ENCODE results near the gene C1QTNF9. TPM values are rescaled to one million over a fixed set of nuclear protein-coding genes. Genes with fewer than 3 reads are reported as not detected.
"Not testable (repeated sequence)": the region's sequence is repeated elsewhere in the genome, so short reads cannot be mapped to it uniquely, and the experiment has no call there.

C1QTNF9 gene
- total RNA-seq, 1 donor from 2014 or later, result 0.83 TPM

GRCh38 chr13:24313439-24313838 is 4.1 kb downstream of the C1QTNF9 start:
- DNase-seq (ENCODE audit: low spot score), result no peak
- intact Hi-C loops (cut with DNase I), result no loop called here

DNA sequence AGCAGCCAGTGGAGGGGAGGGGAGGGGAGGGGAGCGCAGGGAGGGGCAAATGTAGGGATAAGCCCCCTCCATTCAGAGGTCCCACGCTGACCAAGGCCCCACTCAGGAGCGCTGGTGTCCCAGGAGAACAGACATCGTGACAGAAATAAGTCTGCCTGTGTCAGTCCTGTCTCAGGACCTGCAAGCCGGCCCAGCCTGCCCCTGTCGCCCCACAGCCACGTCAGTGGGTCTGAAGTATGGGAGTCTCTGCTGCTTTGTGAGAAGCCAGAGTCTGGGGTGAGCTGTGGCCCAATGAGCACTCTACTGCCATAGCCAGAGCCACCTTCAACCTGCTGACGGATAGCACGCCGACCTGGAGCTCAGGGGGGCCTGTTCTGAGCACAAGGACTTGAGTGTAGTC is 8.5 kb downstream of the C1QTNF9 start:
- intact Hi-C loops (cut with DNase I), result not testable (repeated sequence)

DNA sequence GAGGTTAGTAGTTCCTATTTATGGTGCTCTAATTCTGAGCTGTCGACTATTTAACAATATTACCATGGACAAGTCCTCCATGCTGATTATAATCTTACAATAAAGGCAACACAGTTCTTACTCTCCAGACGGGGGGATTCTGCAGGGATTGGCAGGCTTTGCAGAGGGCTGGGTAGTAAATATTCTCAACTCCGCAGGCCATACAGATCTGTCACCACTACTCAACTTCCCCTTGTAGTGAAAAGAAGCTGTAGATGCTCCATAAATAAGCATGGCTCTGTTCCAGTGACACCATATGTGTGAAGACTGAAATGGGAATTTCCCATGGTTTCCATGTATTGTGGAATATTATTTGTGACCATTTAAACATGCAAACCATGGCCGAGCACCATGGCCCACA is 9.5 kb downstream of the C1QTNF9 start:
- intact Hi-C loops (cut with DNase I); DNase-seq (ENCODE audit: low spot score): not testable (repeated sequence)

More for the DNA sequence above, 8.5 kb downstream of the C1QTNF9 start:
- DNase-seq (ENCODE audit: low spot score), result not testable (repeated sequence)

GRCh38 chr13:24319641-24320040 is 10.3 kb downstream of the C1QTNF9 start:
- DNase-seq (ENCODE audit: low spot score); intact Hi-C loops (cut with DNase I): not testable (repeated sequence)

DNA sequence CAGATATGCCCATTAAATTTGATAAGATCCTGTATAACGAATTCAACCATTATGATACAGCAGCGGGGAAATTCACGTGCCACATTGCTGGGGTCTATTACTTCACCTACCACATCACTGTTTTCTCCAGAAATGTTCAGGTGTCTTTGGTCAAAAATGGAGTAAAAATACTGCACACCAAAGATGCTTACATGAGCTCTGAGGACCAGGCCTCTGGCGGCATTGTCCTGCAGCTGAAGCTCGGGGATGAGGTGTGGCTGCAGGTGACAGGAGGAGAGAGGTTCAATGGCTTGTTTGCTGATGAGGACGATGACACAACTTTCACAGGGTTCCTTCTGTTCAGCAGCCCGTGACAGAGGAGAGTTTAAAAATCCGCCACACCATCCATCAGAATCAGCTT is 12.0 kb downstream of the C1QTNF9 start:
- DNase-seq (ENCODE audit: low spot score); intact Hi-C loops (cut with DNase I): not testable (repeated sequence)

GRCh38 chr13:24322470-24322869 is 13.1 kb downstream of the C1QTNF9 start:
- intact Hi-C loops (cut with DNase I); DNase-seq (ENCODE audit: low spot score): not testable (repeated sequence)

DNA sequence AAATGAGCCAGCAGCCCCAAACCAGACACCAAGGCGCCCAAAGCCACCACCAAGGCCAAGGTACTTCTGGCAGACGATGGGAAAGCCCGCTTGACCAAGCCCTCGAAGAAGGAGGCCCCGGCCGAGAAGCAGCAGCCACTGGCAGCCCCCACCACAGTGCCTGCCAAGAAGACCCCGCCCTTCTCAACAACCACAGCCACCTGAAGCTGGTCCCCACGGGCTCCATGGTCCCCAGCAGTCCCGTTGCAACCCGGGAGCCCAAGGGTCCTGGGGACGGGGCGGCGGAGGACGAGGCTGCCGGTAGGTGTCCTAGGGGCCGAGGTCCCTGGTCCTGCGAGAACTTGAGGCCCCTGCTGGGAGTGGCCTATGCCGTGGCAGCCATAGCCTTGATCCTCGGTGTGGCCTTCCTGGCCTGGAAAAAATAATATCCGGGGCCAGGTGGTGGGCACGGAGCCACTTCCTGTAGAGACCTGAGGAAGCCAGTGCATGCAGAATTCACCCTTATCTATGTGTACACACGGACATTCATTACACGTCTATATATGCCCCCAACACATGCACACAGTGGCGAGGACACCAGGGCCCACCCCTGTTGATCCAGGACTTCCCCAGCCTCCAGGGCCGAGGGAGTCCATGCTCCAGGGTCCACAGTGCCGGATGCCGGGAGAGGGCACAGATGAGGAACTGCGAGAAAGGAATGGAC is 13.8 kb downstream of the C1QTNF9 start:
- intact Hi-C loops (cut with DNase I), result no loop called here

DNA sequence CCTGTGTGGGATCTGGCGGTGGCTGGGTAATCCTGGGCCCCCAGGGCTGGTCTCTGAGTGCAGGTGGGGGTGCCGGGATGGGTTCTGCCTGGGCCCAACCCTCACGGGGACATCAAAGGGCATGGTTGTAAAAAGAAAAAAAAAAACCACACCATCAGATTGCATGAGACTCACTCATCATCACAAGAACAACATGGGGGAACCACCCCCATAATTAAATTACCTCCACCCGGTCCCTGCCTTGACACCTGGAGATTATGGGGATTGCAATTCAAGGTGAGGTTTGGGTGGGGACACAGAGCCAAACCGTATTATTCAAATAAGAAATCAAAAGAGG is 14.3 kb downstream of the C1QTNF9 start:
- no peak for DNase-seq (ENCODE audit: low spot score)
- intact Hi-C loops (cut with DNase I), result no loop called here

More for the DNA sequence above, 13.8 kb downstream of the C1QTNF9 start:
- no peak for DNase-seq (ENCODE audit: low spot score)

DNA sequence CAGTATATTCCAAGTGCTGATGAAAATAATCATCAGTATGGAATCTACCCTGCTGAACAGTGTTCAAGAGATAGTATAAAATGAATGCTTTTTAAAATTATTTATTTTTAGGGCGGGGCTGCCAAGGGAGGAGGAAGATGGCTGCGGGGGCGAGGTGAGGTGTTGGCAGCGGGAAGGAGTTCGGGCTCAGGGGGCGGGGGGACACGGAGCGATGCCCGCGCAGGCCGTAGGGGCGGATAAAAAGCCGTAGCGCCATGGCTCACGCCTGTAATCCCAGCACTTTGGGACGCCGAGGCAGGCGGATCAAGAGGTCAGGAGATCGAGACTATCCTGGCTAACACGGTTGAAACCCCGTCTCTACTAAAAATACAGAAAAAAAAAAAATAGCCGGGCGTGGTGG is 18.2 kb downstream of the C1QTNF9 start:
- intact Hi-C loops (cut with DNase I); DNase-seq (ENCODE audit: low spot score): not testable (repeated sequence)

DNA sequence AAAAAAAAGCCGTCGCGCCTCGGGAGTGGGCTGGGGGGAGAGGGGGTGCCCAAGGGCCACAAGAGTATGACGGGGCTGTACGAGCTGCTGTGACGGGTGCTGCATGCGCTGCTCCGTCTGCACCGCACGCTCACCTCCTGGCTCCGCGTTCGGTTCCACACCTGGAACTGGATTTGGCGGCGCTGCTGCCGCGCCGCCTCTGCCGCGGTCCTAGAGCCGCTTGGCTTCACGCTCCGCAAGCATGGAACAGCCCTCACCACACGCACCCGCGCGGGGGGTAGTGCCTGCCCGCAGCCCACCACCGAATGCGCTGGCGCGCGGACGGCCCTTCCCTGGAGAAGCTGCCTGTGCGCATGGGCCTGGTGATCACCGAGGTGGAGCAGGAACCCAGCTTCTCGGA is 18.8 kb downstream of the C1QTNF9 start:
- DNase-seq (ENCODE audit: low spot score), result no peak
- intact Hi-C loops (cut with DNase I), result no loop called here

DNA sequence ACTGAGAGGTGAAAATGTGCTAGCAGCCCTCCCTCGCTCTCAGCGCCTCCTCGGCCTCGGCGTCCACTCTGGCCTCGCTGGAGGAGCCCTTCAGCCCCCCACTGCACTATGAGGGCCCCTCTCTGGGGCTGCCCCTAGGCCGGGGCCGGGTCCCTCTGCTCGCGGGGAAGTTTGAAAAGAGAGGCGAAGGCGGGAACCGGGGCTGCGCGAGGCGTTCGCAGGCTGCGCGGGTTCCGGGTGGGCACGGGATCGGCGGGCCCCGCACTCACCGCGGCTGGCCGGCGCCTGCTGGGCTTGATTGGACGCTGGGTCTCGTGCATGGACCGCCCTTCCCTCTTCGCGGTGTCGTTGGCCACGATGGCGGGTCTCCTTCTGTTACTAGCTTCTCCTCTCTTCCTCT is 29.3 kb downstream of the C1QTNF9 start:
- intact Hi-C loops (cut with DNase I), result no loop called here
- DNase-seq (ENCODE audit: low spot score), result no peak

DNA sequence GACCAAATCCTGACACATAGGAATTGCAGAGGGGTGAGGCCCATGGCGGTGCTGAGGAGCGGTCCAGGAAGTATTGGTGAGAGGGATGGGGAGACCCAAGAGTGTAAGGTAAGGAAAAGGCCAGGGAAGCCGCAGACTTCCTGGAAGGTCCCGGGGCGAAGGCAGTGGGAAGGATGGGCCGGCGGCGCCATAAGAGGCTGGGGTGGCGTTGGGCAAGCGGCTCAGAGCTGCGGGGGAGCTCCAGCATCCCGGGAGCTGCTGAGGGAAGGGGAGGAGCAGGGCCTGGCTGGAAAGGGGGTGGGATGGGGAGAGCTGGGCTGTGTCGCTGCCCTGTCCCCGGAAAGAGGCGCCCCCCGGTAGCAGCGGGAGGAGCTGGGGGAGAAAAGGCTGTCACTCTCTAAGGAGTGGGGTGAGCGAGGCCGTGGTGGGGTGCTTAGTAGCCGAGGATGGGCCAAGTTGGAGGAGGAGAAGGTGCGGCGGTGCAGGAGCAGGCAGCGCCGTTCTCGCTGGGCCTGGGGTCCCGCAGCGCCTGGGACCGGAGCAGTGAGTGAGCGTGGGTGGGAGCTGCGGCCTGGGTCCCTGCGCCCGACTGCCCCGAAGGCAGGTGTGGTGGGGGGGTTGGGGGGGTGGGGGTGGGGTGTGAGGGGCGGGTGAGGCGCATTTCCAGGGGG is 30.7 kb downstream of the C1QTNF9 start:
- intact Hi-C loops (cut with DNase I), result no loop called here
- DNase-seq (ENCODE audit: low spot score), result no peak

DNA sequence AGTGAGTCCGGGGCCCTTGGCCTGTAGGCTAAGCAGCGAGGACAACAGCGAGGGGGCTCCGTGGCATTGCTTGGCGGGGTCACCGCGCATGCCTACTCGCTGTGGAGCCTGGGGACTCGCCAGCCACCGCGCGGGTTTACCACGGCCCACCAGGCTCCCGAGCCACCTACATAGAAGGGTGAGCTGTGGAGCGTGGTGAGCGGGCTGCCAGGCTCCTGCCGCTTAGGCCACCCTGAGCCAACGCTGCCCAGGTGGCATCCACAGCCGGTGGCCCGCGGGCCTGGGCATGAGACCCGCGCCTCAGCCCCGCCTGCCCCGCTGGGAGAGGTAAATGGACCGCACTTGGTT is 31.2 kb downstream of the C1QTNF9 start:
- intact Hi-C loops (cut with DNase I), result no loop called here
- DNase-seq (ENCODE audit: low spot score), result no peak

DNA sequence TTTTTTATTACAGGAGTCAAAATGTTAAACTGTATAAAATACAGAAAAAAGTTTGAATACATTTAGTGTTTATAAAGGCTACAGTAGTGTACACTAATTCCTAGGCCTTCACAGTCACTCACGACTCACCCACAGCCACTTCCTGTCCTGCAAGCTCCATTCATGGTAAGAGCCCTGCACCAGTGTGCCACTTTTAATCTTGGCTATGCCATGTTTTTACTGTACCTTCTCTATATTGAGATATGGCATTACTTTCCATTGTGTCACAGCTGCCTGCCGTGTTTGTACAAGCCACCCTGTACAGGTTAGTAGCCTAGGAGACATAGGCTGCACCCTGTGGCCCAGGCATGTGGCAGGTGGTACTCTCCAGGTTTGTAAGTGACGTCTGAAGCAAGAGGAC is 32.1 kb downstream of the C1QTNF9 start:
- no peak for DNase-seq (ENCODE audit: low spot score)
- intact Hi-C loops (cut with DNase I), result no loop called here

- intact Hi-C loops (cut with DNase I), result no loop called here
- no peak for DNase-seq (ENCODE audit: low spot score)
These were observed 39.0 kb downstream of the C1QTNF9 start for GRCh38 chr13:24348385-24348784.

DNA sequence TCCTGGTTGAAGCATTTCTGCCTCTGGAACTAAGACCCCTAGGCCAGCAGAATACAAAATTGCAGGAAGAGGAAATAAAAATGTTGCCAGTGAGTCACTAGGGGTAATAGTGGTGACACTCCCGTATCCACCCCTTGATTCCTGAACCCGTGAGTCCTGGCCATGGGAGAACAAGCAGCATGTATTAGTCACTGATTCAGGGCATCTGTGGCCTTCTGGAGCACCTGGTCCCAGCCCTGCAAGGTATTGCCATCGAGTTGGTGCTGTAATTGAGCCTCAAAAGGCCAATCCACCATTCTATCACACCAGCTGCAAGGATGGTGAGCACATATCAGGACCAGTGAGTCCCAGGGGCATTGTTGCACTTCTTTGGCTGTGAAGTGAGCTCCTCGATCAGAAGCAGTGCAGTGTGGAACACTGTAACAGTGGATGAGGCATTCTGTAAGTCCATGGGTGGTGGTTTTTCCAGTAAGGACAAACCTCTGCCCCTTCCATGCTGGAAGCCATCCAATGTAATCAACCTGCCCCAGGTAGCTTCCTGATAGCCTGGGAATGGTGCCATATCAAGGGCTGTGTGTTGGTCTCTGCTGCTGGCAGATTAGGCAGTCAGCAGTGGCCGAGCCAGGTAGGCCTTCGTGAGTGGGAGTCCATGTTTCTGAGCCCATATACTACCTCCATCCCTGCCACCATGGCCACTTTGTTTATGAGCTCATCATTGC is 39.6 kb downstream of the C1QTNF9 start:
- DNase-seq (ENCODE audit: low spot score), result no peak
- intact Hi-C loops (cut with DNase I), result no loop called here

GRCh38 chr13:24349778-24350664 is 40.6 kb downstream of the C1QTNF9 start:
- DNase-seq (ENCODE audit: low spot score); intact Hi-C loops (cut with DNase I): not testable (repeated sequence)

DNA sequence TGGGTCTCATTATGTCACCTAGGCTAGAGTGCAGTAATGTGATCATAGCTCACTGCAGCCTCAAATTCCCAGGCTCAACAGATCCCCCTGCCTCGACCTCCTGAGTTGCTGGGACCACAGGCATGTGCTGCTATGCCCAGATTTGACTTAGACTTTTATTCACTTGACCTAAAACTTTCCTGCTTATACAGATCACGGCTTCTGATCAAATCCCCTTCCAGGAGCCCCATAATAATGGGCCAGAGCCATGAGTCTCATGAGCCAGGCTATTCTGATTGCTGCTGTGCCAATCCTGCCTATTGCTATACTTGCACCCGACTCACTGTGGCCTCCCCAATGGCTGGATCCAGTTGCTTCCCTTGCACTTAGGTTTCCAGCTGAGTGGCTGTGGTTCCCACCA is 42.0 kb downstream of the C1QTNF9 start:
- no peak for DNase-seq (ENCODE audit: low spot score)
- intact Hi-C loops (cut with DNase I), result no loop called here

DNA sequence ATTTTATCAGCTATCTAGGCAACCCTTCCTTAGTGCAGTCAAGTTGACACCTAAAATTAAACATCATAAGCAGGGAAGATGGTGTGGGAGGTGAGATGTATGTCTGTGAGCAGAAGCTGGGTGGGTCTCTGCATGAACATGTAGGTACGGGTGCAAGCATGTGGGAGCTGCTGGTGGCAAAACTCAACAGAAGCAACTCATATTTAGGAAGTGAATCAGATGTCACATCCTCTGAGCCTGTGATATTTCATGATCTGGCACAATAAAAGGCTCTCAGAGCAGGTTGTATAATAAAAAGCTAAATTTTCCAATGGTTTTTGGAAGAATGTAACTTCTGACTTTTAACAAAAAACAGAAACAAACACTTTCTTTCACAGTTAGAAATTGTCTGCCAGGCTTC is 44.4 kb downstream of the C1QTNF9 start:
- intact Hi-C loops (cut with DNase I), result no loop called here
- DNase-seq (ENCODE audit: low spot score), result no peak

- intact Hi-C loops (cut with DNase I), result no loop called here
- no peak for DNase-seq (ENCODE audit: low spot score)
These were observed 45.7 kb downstream of the C1QTNF9 start for GRCh38 chr13:24355103-24355502.

Measured in cardiac septum (tissue), 1 donor.